Measurements from ENCODE around the gene NKD1. TPM values are rescaled to one million over a fixed set of nuclear protein-coding genes. Genes with fewer than 3 reads are reported as not detected.

The NKD1 gene
- total RNA-seq, 1 donor from 2014 or later, result 2.2 TPM

DNA sequence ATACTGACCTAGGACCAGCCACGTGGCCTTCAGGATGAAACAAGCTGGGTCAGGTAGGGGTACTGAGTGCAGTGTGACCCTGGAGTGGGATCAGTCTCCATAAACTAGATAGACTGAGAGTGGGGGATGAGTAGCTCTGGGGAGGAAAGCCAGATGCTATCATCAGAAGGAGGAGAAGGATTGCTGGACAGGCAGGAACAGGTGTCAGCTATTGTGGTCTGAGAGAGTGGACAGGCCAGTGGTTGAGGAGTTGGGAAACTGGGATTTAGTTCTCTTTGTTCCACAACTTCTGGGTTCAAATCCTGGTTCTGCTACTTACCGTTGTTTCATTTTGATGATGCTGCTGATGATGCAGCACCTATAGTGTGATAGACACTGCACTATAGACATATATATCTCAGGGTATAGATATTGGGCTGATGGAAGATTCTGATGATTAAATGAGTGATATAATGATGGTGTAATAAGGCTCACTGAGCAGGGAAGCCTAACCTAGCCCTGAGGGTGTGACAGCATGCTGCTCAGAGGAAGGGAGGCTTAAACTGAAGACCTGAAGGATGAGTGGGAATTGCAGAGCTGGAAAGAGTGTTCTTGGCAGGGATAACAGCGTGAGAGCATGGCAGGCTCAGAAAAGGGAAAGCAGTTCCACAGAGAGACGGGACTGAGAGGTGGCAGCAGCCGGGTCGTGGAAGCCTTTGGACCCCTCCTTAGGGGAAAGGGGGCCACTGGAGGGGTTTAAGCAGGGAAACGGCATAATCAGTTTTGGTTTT is 66.9 kb downstream of the NKD1 start:
- no peak for DNase-seq

DNA sequence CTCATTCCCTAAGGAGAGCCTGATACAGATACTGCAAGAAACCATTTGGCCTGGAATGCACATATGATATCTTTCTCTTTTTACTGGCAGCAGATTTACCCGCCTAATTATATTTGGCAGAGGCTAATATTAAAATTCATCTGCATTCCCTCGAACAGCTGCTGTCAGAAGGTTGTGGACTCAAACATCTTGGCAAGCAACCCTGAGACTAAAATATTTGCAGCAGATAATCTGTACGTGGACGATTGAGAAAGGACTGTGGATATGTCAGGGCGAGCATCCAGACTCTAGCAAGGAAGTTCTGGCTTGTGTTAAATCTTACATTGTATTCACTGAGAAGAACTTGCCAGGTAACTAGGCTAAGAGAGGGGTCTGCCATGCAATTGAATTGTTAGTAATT is 67.7 kb downstream of the NKD1 start:
- no peak for DNase-seq

DNA sequence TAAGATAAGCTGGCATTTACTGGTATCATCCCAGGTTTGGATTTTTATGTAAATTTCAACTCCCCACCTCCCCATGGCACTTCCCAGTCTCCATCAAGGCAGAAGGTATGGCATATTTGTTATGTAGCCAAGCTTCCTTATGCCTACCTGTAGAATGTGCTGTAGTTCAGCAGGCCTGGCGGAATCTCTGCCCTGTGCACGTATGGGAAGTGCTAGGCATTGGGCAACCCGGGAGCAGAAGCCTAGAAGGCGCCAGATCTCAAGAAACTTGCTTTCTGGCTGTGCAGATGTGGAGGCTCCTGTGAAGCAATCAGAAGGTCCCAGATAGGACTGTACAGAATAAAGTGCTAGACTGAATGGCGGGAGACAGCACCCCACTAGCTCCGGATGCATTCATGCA is 68.2 kb downstream of the NKD1 start:
- DNase-seq, result no peak

DNA sequence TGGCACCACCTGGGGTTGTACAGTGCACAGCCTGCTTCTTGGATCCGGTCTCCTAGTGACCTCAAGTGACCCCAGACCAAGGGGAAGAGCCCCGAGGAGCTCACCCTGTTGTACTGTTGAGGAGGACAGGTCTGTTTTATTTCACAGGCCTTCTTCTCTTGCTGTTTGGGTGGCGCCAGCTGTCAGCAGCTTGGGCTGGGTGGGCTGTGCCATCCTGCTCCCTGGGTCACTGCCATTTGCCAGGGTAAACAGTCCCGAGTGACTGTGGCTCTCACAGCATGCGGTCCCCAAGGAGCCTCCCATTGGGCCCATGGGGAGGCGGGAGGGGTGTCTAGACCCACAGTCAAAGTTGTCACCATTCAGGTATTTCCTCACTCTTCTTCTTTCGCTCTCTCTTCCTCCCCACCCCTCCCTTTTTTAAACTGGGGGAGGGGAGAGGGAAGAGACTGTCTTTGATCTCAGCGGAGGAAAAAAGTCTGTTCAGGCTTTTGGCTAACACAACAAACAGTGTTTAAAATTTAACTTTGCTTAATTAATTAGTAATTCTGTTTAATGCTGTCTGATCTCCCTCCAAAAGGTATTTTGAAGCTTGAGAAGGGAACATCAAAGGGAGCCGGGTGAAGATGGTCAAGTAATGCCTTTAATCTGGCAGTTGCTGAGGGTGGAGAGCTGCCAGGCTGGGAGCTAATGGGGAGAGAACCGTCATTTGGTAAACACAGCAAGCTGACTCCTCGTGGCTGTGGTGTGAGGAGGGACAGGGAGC is 68.9 kb downstream of the NKD1 start:
- DNase-seq, result no peak

- no peak for DNase-seq
Observed at GRCh38 chr16:50617646-50618184, 69.5 kb downstream of the NKD1 start.

GRCh38 chr16:50618238-50618918 is 70.2 kb downstream of the NKD1 start:
- no peak for DNase-seq

DNA sequence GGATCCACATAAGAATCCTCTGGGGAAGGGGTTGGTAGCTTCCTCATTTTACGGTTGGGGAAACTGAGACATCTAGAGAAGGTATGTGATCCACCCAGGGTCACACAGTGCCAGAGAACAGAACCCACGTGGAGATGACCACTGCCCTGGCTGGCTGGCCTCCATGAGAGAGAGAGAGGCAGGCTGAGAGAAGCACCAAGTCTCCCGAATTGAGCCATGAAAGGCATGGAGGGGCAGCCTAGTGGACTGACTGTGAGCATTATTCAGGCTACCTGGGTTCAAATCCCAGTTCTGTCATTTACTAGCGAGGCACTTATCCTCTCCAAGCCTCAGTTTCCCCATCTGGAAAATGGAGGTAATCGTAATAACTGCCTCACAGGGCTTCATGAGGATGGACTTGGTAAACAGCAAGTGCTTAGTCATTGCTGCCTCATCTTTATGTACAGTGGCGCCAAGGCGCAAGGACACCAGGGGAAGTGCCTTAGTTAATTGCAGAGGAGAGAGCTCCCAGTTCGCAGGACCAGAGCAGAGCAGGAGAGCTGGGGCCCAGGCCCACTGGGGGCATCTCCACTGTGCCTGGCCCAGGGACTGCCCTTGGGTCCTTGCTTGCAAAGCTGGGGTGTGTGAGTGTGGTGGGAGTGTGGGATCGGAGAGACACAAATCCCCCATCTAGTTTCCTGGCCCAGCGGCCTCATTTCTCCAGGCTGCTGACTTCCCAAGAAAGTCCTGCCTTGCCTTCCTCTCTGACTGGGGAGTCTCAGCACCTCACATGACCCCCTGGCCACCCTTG is 71.7 kb downstream of the NKD1 start:
- no peak for DNase-seq

DNA sequence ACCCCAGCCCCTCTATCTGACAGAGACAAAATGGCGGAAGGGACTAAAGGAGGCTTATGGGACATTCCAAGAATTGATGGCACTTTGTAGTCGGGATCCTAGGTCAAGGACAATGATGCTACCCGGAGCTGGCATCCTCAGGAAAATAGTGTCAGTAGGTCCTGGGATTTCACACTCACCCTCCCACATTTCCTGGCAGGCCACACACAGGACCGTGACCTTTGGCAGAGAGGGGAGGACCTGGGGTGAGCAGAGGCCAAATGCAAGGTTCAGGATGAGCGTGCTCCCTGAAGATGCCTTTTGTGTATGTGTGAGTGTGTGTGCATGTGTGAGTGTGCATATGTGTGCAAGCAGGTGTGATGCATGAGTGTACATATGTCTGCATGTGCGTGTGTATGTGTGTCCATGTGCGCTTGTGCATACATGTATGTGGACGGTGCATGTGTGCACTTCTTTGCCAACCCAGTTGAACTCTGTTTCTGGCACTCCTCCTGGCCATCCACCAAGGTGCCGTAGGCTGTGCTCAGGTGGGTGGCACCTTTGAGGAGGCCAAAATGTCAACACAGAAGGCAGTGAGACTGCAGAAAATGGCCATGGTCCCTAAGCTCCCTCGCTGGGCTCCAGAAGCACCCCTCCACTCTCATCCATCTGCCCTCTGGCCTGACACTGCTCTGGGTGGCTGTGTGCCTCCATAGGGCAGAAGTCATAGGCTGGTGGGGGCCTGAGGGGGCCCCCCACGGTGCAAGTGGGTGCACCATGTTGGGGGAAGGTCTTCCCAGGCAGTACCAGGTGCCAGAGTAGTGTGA is 72.7 kb downstream of the NKD1 start:
- no peak for DNase-seq

GRCh38 chr16:50621452-50621792 is 73.2 kb downstream of the NKD1 start:
- no peak for DNase-seq

GRCh38 chr16:50622029-50622428 is 73.8 kb downstream of the NKD1 start:
- DNase-seq, result no peak

DNA sequence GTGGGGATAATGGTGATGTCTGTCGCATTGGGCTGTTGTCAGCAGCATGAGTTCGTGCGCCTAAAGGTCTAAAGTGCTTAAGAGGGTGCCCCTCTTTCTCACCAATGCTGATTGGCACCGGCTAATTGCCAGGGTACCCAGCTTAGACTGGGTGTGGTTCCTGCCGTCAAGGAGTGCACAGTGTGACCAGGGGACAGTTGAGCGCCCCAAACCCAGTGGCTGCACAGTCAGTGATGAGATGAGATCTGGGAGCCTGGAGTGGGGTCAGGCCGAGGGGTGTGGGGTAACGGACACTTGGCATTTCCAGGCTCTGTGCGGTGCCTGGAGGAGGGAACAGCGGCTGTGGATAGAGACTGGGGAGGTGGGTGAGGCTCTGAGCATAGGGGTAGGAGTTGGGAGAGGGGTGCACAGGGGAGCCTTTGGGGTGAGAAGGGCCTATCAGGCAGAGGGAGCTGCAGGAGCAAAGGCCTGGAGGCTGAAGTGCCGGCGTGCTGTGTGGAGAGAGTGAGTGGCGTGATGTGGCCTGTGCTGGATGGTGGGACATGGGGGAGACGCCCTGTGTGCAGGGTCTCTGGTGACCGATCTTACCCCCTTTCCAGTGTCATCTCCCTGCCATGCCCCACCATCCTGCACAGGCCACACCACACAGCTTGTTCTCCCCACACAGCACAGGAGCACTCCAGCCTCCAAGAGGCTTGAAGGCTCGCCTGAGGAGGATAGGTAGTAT is 74.6 kb downstream of the NKD1 start:
- no peak for DNase-seq

DNA sequence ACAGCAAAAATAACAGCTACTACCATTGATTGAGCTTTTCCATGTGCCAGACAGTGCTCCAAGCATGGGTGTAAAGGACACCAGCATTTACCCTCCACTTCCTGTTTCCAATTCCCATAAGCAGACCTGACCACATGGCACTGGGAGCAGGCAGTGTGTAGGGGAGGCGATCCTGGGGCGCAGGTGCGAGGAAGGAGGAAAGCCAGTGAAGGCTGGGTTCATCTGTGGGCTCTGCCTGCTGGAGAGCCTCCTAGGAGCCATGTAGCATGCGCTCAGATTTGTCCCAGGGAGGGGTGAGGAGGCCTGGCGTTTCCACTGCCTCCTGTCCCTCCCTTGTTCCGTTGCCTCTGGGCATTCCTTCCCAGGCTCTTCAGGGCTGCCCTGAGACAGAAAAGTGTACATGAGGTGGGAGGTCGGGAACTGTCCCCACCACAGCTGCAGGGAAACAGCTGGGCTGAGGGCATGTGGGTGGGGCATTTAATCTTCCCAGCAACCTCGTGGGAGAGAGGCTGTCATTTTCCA is 76.3 kb downstream of the NKD1 start:
- no peak for DNase-seq

- no peak for DNase-seq
Observed at GRCh38 chr16:50625374-50625773, 77.2 kb downstream of the NKD1 start.

- no peak for DNase-seq
Observed at GRCh38 chr16:50626868-50627267, 78.7 kb downstream of the NKD1 start.

DNA sequence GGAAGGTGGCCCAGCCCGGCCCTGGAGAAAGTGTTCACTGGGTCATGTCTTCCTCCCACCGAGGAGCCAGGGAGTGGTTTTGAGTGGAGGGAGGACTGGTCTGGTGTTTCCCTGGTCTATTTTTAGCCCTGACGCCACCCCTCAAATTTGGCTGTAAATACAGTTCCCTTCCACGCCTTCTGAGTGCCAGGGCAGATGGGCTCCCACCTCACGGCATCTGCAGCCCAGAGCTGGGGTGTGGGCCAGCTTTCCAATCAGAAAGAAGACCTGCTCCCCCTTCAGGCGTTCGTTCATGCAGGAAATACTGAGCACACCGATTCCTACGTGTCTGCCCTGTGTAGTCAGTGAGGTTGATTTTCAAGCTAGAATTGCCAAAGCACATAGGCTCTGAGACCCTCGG is 79.2 kb downstream of the NKD1 start:
- DNase-seq, result no peak

DNA sequence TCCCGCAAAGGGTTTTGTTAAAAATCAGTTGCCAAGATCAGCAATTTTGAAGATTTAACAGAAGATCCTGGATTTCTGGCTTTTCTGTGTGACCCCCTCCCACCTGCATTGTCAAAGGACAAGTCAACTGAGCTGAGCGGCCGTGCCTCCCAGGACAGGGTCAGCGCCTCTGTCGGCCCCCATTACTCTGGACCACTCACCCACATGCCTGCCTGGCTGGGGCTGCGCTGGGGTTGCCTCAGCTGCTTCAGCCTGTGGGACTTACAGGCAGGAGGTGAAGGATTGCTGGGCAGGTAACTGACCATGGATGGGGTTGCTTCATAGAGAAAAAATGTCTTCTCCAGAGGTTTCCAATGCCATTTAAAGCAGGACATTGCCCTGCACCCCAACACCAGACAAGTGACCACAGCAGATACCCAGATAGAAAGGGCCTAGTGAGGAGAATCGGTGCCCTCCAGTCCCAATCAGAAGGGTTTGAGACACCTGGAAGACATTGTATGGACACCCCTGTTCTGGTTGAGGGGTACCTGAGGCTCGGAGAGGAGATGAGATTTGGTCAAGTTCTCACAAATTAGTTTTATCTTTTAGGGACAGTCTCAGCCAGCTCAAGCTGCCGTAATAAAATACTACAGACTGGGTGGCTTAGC is 80.1 kb downstream of the NKD1 start:
- DNase-seq, result no peak

DNA sequence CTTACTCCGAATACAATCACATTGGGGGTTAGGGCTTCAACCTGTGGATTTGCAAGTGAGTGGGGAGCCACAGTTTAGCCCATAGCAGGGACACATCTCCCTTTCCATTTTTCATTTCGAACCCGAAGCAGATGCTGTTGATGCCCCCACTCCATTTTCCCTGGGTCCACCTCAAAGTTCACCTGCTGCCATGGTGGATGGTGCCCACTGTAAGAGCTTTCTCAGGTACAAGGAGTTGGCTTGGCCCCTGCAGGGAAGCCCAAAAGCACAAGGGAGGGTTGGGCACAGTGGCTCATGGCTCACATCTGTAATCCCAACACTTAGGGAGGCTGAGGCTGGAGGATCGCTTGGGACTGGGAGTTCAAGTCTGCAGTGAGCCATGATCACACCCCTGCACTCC is 81.1 kb downstream of the NKD1 start:
- no peak for DNase-seq

DNA sequence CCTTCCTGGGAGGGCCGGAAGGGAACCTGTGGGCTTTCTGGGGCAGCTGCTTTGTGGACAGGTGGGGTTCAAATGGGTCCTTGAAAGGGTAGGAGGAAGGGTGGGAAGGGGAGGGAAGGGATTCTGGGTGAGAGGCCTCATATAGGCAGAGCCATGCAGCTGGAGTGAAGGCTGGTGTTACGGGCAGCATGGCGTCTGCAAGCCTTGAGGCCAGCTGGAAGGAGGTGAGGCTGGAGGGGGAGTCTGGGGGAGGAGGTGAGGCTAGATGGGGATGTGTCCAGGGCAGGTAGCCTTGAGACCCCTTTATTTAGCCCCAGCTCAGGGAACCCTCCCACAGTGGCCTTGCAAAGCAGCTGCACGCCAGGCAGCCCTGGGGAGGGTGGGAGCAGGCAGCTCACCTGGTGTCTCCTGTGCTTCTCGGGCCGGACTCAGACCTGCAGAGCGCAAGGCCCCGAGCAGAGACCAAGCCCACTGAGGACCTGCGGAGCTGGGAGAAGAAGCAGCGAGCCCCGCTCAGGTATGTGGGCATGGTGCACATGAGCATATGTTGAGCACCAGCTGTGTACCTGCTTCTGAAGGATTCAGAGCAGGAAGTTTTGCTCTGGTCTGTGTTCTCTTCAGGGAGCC is 82.3 kb downstream of the NKD1 start:
- DNase-seq, result no peak

DNA sequence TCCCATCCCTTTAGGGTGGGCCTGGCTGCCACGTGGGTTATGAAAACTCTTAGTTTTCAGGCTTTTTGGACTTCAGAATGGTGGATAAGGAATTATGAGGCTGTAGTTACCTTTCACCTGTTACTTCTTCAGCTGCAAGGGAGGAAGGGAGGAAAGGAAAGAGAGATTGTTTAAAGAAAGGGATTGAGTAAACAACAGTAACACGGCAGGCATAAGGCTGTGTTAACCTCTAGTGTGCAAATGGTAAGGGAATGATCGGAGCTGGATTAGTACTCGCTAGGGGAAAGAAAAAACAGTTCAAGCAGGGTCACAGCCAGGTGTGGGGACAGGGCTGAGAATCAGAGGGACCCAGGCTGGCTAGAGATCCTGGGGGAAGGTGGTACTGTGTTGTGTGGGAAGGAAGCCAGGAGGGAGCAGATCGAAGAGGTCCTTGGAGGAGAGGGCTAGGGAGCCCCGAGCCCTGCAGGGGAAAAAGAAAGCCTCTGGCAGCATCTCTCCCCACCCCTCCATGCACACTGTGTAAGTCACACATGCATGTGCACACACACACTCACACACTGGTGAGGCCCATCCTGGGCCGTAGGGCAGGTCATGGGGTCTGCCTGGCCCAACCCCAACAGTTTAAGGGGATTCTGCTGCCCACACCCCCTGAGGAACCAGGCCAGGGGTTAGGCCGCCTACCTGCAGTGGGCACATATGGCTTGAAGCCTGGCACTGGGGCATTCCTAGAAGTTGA is 83.2 kb downstream of the NKD1 start:
- DNase-seq, result no peak
